Measurements from ENCODE around the gene SCAF1.
A peak's percentile ranks its signal among the peaks of the same experiment; 100 is the strongest.

The SCAF1 gene, protein sequence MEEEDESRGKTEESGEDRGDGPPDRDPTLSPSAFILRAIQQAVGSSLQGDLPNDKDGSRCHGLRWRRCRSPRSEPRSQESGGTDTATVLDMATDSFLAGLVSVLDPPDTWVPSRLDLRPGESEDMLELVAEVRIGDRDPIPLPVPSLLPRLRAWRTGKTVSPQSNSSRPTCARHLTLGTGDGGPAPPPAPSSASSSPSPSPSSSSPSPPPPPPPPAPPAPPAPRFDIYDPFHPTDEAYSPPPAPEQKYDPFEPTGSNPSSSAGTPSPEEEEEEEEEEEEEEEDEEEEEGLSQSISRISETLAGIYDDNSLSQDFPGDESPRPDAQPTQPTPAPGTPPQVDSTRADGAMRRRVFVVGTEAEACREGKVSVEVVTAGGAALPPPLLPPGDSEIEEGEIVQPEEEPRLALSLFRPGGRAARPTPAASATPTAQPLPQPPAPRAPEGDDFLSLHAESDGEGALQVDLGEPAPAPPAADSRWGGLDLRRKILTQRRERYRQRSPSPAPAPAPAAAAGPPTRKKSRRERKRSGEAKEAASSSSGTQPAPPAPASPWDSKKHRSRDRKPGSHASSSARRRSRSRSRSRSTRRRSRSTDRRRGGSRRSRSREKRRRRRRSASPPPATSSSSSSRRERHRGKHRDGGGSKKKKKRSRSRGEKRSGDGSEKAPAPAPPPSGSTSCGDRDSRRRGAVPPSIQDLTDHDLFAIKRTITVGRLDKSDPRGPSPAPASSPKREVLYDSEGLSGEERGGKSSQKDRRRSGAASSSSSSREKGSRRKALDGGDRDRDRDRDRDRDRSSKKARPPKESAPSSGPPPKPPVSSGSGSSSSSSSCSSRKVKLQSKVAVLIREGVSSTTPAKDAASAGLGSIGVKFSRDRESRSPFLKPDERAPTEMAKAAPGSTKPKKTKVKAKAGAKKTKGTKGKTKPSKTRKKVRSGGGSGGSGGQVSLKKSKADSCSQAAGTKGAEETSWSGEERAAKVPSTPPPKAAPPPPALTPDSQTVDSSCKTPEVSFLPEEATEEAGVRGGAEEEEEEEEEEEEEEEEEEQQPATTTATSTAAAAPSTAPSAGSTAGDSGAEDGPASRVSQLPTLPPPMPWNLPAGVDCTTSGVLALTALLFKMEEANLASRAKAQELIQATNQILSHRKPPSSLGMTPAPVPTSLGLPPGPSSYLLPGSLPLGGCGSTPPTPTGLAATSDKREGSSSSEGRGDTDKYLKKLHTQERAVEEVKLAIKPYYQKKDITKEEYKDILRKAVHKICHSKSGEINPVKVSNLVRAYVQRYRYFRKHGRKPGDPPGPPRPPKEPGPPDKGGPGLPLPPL

DNA sequence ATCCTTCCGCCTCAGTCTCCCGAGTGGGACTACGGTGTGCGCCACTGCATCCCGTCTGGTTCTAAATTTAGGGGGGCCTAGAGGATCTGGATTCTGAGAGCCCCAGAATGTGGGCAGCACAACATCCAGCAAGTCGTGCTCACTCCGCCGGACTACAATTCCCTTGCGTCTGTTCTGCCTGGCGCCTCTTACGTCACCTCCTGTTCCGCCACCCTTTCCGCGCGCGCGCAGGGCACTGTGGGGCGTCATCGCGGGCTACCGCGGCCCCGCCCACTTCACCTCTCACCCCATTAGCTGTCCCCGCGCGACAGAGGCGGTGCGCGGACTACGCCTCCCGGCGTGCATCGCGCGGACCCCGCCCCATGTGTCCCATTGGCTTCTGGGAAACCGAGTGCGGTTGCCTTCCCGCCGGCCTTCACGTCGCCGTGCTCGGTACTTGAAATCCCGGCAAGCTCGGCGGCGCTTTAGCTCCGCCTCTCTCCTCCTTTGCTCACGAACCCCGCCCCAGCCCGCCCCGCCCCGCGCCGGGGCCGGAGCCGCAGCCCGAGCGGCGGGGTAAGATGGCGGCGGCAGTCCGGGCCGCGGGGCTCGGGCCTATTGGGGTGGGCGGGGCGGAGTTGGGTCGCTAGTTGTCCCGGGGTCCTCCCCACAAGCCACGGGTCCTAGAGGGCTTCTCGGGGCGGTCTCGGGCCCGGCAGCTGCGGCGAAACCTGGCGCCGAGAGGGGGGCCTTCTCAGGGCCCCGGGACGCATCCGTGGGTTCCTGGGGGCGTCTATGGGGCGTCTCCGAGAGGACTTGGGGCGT, at the start of gene SCAF1:
SCAF1 (plus strand) TSS at position 522 of the 804 bp plus-strand sequence. CDS start 2,818 bp downstream, outside the sequence.
- peak; percentile 94 for DNase-seq

DNA sequence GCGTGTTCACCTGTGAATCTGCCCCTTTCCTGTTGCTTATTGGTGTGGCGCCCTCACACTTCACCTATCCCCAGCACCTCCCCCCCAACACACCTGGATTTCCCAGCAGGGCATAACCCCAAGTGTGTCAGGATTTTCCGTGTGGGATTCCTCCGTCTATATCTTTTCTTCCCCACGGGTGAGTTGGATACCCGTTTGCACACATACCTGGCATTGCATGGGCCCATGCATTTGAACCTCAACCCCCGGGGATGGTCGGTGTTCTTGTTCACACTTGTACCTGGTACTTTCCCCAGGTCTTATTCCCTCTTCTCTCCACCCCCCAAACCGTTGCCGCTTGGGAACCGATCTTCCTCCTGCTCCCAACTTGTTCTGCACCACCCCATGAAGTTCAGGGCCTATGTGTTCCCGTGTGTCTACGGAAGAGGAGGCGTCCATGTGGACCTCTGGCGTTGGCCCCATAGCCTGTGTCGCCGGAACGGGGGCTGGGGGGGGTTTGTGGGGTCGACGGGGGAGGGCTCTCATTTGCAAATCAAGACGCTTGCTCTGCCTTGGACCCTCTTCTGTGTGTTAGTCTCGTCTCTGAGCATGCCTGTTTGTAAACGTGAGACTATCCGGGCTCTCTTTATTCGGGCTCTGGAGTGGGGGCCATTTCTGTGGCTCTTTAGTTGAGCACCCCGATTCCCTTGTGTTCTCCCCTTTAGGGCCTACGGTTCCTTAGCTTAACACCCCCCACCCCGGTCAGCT, 49.4 kb upstream of the SCAF1 start:
- DNase-seq: no peak

DNA sequence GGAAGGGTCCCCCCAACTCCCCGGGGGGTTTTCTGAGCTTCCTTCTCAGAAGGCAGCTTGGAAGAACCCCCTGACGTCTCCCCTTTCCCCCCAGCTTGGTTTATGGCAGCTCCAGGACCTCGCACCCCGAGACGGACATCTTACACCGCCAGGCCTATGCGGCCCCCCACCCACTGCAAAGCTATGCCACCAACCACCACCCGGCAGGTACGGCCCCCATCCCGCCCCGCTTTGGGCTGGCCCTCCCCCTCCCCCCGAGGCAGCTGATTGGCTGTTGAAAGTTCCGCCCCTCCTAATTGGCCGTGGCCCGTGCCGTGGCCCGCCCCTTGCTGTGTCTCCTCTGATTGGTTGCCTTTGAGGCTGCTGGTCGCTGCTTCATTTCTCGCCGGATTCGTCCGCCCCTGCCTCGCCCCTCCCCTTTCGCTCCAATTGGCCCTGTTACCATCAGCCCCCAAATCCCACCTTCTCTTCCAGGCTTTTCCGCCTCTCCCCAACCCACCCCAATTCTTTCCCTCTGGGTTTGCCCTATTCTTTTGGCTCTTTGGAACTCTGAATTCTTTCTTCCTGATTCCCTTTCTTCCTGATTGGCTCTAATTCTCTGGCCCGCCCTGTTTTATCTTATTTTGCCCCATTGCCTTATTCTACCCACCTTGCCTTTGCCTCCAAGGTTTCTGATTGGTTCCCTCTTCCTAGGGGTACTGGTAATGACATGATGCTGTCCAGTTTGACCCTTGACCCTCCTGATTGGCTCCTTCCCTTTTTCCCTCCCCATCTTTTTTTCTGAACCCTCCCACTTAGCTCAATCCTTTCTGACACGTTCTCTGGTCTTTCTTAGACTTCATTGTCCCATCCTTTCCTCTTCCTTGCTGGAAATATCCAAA, 48.5 kb upstream of the SCAF1 start:
- peak; percentile 78 for DNase-seq

DNA sequence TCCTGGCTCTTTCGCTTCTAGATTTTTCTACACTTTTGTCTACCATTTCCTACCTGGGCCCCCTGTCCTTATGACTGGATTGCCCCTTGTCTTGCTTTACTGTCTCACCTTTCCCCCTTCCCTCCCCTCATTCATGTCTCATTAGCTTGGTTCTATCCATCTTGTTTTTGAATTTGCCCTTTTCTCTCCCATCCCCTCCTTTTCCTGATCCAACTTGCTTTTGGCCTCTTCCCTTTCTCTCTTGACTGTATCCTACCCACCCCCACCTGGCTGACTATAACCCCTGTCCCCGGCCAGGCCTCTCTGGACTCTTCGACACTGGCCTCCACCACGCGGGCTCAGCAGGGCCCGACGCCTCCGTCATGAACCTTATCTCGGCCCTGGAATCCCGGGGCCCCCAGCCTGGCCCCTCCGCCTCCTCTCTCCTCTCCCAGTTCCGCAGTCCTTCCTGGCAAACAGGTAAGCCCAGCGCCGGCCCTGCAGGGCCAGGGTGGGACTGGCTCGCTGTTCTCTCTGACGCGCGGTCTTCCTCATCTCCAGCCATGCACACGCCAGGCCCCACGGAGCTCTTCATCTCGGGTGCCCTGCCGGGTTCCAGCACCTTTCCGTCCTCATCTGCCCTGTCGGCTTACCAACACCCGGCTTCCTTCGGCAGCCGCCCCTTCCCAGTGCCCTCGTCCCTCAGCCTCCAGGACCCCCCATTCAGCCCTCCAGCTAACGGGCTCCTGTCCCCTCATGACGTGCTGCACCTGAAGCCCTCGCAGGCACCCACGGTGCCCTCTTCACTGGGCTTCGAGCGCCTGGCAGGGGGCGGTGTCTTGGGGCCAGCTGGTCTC, 47.6 kb upstream of the SCAF1 start:
- DNase-seq: no peak

DNA sequence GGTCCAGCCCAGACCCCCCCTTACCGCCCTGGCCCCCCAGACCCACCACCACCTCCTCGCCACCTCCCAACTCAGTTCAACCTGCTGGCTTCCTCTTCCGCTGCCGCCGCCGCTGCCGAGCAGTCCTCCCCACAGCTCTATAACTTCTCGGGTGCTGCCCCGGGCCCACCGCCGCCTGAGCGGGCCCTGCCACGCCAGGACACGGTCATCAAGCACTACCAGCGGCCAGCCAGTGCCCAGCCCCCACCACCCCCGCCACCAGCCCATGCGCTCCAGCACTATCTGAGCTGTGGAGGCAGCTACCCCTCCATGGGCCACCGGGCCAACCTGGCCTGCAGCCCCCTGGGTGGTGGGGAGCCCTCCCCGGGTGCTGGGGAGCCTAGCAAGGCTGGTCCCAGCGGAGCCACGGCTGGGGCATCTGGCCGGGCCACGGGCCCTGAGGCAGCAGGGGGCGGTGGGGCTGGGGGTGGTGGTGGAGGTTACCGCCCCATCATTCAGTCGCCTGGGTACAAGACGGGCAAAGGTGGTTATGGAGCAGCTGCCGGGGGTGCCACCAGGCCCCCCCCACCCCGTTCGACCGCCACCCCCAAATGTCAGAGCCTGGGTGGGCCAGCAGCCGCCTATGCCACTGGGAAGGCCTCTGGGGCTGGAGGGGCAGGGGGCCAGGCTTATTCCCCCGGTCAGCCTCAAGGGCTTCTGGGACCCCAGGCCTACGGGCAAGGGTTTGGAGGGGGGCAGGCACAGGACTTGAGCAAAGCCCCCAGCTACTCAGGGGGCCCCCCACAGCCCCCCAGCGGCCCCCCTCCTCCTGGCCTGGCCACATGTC, 46.8 kb upstream of the SCAF1 start:
- DNase-seq: no peak

DNA sequence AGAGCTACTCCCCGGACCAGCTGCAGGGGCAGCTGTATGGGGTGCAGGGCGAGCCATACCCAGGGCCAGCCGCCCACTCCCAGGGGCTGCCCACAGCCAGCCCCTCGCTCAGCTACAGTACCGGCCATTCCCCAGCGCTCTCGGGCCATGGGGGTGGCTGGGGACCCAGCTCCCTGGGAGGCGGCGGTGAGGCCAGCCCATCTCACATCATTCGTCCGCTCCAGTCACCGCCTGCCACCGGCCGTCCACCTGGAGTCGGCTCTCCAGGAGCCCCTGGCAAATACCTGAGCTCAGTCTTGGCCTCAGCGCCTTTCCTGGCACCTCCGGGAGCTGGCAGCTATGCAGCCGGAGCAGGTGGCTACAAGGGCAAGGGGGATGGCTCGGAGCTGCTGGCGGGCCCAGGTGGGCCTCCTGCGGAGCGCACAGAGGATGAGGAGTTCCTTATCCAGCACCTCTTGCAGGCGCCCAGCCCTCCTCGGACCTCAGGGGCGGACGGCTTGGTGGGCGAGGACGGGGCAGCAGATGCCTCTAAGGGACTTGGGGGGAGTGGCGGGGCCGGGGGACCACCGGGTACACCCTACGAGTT, 46.1 kb upstream of the SCAF1 start:
- DNase-seq: no peak

DNA sequence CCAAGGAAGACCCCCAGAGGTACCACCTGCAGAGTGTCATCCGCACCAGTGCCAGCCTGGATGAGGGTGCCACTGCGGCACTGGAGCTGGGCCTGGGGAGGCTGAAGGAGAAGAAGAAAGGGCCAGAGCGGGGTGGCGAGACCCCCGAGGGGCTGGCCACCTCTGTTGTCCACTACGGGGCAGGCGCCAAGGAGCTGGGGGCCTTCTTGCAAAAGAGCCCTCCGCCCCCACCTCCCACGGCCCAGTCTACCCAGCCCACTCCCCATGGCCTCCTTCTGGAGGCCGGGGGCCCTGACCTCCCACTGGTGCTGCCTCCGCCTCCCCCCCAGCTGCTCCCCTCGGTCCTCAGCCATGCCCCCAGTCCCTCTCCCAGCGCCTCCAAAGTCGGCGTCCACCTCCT, 45.6 kb upstream of the SCAF1 start:
- no peak for DNase-seq

DNA sequence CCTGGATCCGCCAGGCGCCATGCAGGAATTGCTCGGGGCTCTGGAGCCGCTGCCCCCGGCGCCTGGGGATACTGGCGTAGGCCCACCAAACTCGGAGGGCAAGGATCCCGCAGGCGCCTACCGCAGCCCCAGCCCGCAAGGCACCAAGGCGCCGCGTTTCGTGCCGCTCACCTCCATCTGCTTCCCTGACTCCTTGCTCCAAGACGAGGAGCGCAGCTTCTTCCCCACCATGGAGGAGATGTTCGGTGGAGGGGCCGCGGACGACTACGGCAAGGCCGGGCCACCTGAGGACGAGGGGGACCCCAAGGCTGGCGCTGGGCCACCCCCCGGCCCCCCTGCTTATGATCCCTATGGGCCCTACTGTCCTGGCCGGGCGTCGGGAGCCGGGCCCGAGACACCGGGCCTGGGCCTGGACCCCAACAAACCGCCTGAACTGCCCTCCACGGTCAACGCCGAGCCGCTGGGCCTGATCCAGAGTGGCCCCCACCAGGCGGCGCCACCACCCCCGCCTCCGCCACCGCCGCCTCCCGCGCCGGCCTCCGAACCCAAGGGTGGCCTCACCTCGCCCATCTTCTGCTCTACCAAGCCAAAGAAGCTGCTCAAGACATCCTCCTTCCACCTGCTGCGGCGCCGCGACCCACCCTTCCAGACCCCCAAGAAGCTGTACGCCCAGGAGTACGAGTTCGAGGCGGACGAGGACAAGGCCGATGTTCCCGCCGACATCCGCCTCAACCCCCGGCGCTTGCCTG, 44.9 kb upstream of the SCAF1 start:
- no peak for DNase-seq

DNA sequence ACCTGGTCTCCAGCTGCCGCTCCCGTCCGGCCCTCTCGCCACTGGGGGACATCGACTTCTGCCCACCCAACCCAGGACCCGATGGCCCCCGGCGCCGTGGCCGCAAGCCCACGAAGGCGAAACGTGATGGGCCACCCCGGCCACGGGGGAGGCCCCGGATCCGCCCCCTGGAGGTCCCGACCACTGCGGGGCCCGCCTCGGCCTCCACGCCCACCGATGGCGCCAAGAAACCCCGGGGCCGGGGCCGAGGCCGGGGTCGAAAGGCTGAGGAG, 44.4 kb upstream of the SCAF1 start:
- no peak for DNase-seq

DNA sequence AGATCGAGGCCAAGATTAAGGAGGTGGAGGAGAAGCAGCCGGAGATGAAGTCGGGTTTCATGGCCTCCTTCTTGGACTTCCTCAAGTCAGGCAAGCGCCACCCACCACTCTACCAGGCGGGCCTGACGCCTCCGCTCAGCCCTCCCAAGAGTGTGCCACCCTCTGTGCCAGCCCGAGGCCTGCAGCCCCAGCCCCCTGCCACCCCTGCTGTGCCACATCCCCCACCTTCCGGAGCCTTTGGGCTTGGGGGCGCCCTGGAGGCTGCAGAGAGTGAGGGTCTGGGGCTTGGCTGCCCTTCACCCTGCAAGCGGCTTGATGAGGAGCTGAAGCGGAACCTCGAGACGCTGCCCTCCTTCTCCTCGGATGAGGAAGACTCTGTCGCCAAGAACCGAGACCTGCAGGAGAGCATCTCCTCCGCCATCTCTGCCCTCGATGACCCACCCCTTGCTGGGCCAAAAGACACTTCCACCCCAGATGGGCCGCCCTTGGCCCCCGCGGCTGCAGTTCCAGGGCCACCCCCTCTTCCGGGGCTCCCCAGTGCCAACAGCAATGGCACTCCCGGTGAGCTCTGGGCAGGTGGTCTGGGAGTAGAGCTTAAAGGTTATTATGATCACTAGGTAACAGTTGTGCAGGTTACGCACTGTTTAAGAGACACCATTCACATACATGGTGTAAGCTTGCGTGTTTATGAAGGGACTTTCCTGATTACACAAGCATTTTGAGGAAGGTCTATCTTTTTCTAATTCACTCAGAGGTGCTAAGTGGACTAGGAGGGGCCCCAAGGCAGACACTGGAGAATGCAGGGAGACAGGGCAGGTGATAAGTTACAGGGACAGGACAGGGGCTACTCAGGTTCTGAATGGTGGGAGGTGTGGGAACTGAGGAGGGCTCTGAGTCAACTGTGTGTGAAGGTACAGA, 42.4 kb upstream of the SCAF1 start:
- no peak for DNase-seq

DNA sequence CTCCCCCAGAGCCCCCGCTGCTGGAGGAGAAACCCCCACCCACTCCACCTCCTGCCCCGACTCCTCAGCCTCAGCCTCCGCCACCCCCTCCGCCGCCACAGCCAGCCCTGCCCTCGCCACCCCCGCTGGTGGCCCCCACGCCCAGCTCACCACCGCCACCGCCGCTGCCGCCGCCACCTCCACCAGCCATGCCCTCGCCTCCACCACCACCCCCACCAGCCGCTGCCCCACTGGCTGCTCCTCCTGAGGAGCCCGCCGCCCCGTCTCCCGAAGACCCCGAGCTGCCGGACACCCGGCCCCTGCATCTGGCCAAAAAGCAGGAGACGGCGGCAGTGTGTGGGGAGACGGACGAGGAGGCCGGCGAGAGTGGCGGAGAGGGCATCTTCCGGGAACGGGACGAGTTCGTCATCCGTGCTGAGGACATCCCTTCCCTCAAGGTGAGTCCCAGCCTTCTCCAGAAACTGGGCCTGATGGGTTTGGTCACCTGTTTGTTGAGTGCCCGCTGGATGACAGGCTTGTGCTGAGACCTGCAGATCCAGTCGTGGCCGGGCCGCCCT, 40.4 kb upstream of the SCAF1 start:
- no peak for DNase-seq

DNA sequence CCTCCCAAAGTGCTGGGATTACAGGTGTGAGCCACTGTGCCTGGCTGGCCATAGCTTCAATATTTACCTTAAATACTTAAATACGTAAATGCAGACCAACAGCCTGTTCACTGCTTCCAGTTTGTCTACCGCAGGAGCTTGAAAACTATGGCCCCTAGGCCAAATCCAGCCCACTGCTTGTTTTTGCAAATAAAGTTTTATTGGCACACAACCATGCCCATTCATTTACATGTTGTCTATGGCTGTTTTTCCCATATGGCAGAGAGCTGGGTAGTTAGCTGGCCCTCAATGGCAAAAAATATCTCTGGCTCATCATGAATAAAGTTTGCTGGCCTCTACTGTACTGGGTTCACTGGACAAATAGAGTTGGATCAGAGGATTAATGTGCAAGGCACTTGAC, 39.2 kb upstream of the SCAF1 start:
- DNase-seq: no peak

DNA sequence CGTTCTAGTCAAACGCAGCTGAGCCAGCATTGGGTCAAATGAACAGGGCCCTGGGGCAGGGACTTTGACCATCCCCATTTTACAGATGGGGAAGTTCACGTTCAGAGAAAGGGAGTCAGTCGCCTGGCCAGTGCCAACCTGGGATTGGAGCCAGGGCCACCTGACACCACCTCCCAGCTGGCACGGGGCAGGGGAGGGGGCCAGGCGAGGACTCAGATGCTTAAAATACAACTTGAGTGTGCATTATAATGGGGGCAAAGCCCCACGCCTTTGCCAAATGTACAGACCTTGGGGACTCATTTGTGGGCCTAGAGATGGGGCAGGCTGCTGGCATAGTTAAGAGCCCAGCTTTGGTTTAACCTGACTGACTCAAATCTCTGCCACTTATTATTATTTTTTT, 36.4 kb upstream of the SCAF1 start:
- DNase-seq: no peak

DNA sequence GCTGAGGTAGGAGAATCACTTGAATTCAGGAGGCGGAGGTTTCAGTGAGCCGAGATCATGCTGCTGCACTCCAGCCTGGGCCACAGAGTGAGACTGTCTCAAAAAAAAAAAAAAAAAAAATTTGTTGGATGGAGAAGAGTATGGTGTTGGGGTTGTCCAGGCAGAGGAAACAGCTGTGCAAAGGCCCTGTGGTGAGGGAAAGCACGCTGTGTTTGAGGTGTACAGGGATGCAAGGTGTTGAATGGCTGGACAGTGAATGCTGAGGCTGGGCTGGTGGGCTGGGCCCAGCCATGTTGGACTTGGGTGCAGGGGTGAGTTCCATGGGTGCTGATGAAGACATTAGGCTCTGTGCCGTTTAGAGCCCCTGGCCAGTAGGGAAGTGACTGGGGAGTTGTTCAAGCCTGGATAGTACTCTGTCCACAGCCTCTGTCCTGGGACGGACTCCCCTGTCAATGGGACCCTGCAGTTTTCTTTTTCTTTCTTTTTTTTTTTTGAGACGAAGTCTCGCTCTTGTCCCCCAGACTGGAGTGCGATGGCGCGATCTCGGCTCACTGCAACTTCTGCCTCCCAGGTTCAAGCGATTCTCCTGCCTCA, 32.4 kb upstream of the SCAF1 start:
- DNase-seq: no peak

DNA sequence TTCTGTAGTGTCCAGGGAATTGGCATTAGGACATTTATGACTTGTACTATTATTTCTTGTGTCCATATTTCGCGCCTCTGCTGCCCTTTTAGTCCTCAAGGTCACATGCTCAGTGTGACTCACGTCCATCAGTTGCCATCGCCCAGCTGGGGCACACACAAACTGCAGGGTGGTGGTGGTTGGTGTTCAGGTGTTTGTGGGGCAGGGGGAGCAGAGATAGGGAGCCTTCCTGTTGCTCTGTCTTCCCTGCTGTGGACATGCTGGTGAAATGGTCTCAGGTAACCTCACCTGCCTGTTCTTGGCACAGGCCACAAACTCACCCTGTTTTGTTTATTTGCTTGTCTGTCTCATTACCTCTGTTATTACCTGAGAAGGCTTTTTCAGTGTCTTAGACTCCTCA, 28.6 kb upstream of the SCAF1 start:
- no peak for DNase-seq
